Naive thymus-derived CD8-positive, alpha-beta T cell (primary cell): ENCODE data around the gene IMMP1L. TPM values are rescaled to one million over a fixed set of nuclear protein-coding genes. Genes with fewer than 3 reads are reported as not detected.

ENCODE experiments used
- ATAC-seq, 2 donors: fragments of 150-1000 bp; cut with Tn5 transposase in 1 of 2; sonication (Bioruptor Pico), chemical (Tn5 transposase) in 1 of 2; 1 replicate in 1 of 2; 2 replicates in 1 of 2; pipeline ENCODE4 v1.10.0; 2021; ENCODE audit warnings: mild to moderate bottlenecking in 2 of 2, moderate library complexity in 2 of 2
- POLR2A ChIA-PET: fragments of 350-600 bp; sonication (Branson Sonifier 250); formaldehyde crosslinking; loops from one replicate; lab custom pipeline; 2021; ENCODE audit warnings: antibody characterized with exemption; lab: Charles Lee
- DNase-seq, 10 donors: peaks; one replicate each; pipeline versions ENCODE4 v3.0.0 to v3.0.0-alpha.2; 2020 to 2022
- H3K27ac Mint-ChIP-seq, 10 donors: one replicate each; pipeline ENCODE4 v1.8.0; 2020 to 2022; ENCODE audit warnings: mild to moderate bottlenecking in 10 of 10, mixed read lengths in 10 of 10, moderate library complexity in 4 of 10, inconsistent platforms in 1 of 10
- H3K27me3 Mint-ChIP-seq, 5 donors: one replicate each; pipeline ENCODE4 v1.8.0; 2021 to 2022; ENCODE audit warnings: mixed read lengths in 5 of 5
- H3K36me3 Mint-ChIP-seq, 3 donors: one replicate each; pipeline ENCODE4 v1.8.0; 2020 to 2022; ENCODE audit warnings: mixed read lengths in 3 of 3, mild to moderate bottlenecking in 2 of 3, inconsistent platforms in 1 of 3
- H3K4me1 Mint-ChIP-seq, 4 donors: one replicate each; pipeline ENCODE4 v1.8.0; 2021 to 2022; ENCODE audit warnings: mixed read lengths in 4 of 4
- H3K4me3 Mint-ChIP-seq, 10 donors: one replicate each; pipeline ENCODE4 v1.8.0; 2020 to 2022; ENCODE audit warnings: mild to moderate bottlenecking in 10 of 10, mixed read lengths in 10 of 10, moderate library complexity in 6 of 10, inconsistent platforms in 1 of 10
- H3K9me3 Mint-ChIP-seq, 9 donors: one replicate each; pipeline ENCODE4 v1.8.0; 2020 to 2022; ENCODE audit warnings: mixed read lengths in 9 of 9, mild to moderate bottlenecking in 3 of 9, inconsistent platforms in 1 of 9, moderate library complexity in 1 of 9
- polyA plus RNA-seq, 3 donors: library from polyadenylated mRNA; unstranded; fragments of 300-500 nt; fragmentation: Illumina TruSeq; gene quantifications; one replicate each; pipeline ENCODE4 v1.2.3, GENCODE V29; 2021
- total RNA-seq, 8 experiments: library from RNA in 2 of 8; stranded (reverse) in 2 of 8; gene quantifications; one replicate each; pipeline ENCODE4 v1.2.3 and lab custom pipeline; 2021 to 2026

Gene IMMP1L
- total and polyA plus RNA-seq, 5 experiments from 2014 or later: 20.4 to 81.4 (median 61.7) TPM

GRCh38 chr11:31450841-31451240 lies 58.6 kb downstream of the IMMP1L start:
- POLR2A ChIA-PET: no interaction called here
- H3K36me3 Mint-ChIP-seq: peaks cover 19 to 63% (median 58%) of the 10 kb centered on the region in 3 donors
- no peak for DNase-seq
- no peak overlapping the region for H3K4me3 Mint-ChIP-seq
- H3K9me3 Mint-ChIP-seq: no peaks in the 10 kb centered on the region
- no peak overlapping the region for H3K27ac Mint-ChIP-seq
- peaks cover 0 to 10% (median 5%) of the 10 kb centered on the region in 4 donors for H3K4me1 Mint-ChIP-seq
- no peaks in the 10 kb centered on the region for H3K27me3 Mint-ChIP-seq
- ATAC-seq: no peak

- no peak for ATAC-seq
- Mint-ChIP-seq H3K27ac (no peak overlapping the region), H3K4me1 (peaks cover 0 to 10% (median 6%) of the 10 kb centered on the region in 4 donors), H3K27me3 (no peaks in the 10 kb centered on the region), H3K4me3 (no peak overlapping the region), H3K9me3 (no peaks in the 10 kb centered on the region), H3K36me3 (peaks cover 19 to 54% (median 44%) of the 10 kb centered on the region in 3 donors)
- POLR2A ChIA-PET: no interaction called here
- no peak for DNase-seq
Observed at GRCh38 chr11:31449040-31449439, 60.4 kb downstream of the IMMP1L start.

GRCh38 chr11:31445621-31446020 lies 63.8 kb downstream of the IMMP1L start:
- Mint-ChIP-seq H3K27me3 (no peaks in the 10 kb centered on the region), H3K9me3 (no peaks in the 10 kb centered on the region), H3K4me1 (peaks cover 0 to 5% (median 3%) of the 10 kb centered on the region in 4 donors), H3K27ac (no peak overlapping the region), H3K36me3 (peaks cover 8 to 32% (median 16%) of the 10 kb centered on the region in 3 donors), H3K4me3 (no peak overlapping the region)
- no peak for ATAC-seq
- POLR2A ChIA-PET: no interaction called here
- DNase-seq: no peak

GRCh38 chr11:31443802-31444201 lies 65.6 kb downstream of the IMMP1L start:
- Mint-ChIP-seq H3K27me3 (no peaks in the 10 kb centered on the region), H3K4me1 (peaks cover 0 to 5% (median 3%) of the 10 kb centered on the region in 4 donors), H3K27ac (no peak overlapping the region), H3K36me3 (peaks cover 12 to 28% (median 12%) of the 10 kb centered on the region in 3 donors), H3K9me3 (peaks cover 0 to 13% (median 6%) of the 10 kb centered on the region in 9 donors), H3K4me3 (no peak overlapping the region)
- POLR2A ChIA-PET: no interaction called here
- DNase-seq: no peak
- no peak for ATAC-seq

DNA sequence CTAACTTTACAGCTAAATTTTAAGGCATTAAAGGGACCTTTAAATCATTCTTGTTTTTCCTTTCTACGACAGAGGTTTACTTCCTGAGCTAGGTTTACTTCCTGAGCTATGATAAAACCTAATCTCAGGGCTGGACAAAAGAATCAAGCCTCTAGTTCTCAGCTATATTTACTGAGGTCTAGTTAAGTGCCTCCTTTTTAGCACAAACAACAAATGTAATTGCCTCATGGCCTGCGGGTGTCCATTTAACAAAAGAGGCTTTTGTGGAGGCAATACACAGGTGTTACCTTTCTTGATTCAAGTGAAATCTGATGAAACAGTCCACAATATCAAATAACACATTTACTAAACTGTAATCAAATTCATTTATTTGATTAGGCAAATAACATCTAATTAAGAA lies 67.3 kb downstream of the IMMP1L start:
- Mint-ChIP-seq H3K9me3 (peaks cover 0 to 22% (median 6%) of the 10 kb centered on the region in 9 donors), H3K27ac (no peak overlapping the region), H3K4me3 (no peak overlapping the region), H3K4me1 (peaks cover 0 to 13% (median 3%) of the 10 kb centered on the region in 4 donors), H3K36me3 (peaks cover 5 to 15% (median 5%) of the 10 kb centered on the region in 3 donors), H3K27me3 (no peaks in the 10 kb centered on the region)
- no peak for DNase-seq
- POLR2A ChIA-PET: no interaction called here
- no peak for ATAC-seq

GRCh38 chr11:31441296-31441695 lies 68.1 kb downstream of the IMMP1L start:
- Mint-ChIP-seq H3K36me3 (peaks cover 3 to 13% (median 5%) of the 10 kb centered on the region in 3 donors), H3K4me1 (peaks cover 0 to 13% (median 3%) of the 10 kb centered on the region in 4 donors), H3K27ac (no peak overlapping the region), H3K9me3 (peaks cover 0 to 22% (median 6%) of the 10 kb centered on the region in 9 donors), H3K4me3 (no peak overlapping the region), H3K27me3 (no peaks in the 10 kb centered on the region)
- POLR2A ChIA-PET: no interaction called here
- ATAC-seq (no peak), DNase-seq (no peak)

GRCh38 chr11:31437742-31438435 lies 71.5 kb downstream of the IMMP1L start:
- POLR2A ChIA-PET: no interaction called here
- ATAC-seq (no peak), DNase-seq (no peak)
- no peaks in the 10 kb centered on the region for H3K27me3 Mint-ChIP-seq
- H3K4me3 Mint-ChIP-seq: no peak overlapping the region
- H3K27ac Mint-ChIP-seq: no peak overlapping the region
- H3K9me3 Mint-ChIP-seq: peaks cover 0 to 22% (median 6%) of the 10 kb centered on the region in 9 donors
- H3K36me3 Mint-ChIP-seq: peaks cover 4 to 5% (median 5%) of the 10 kb centered on the region in 3 donors
- peaks cover 0 to 11% (median 2%) of the 10 kb centered on the region in 4 donors for H3K4me1 Mint-ChIP-seq

- Mint-ChIP-seq H3K27me3 (no peaks in the 10 kb centered on the region), H3K27ac (no peak overlapping the region), H3K9me3 (peaks cover 0 to 10% (median under 1%) of the 10 kb centered on the region in 9 donors), H3K36me3 (peaks cover 0 to 35% (median 20%) of the 10 kb centered on the region in 3 donors), H3K4me1 (peaks cover 0 to 9% (median under 1%) of the 10 kb centered on the region in 4 donors), H3K4me3 (no peak overlapping the region)
- POLR2A ChIA-PET: no interaction called here
- ATAC-seq: no peak
- DNase-seq: no peak
Observed at GRCh38 chr11:31433851-31434250, 75.6 kb downstream of the IMMP1L start.

- POLR2A ChIA-PET: no interaction called here
- H3K4me1 Mint-ChIP-seq: peaks cover 0 to 6% (median 0%) of the 10 kb centered on the region in 4 donors
Observed at GRCh38 chr11:31424652-31425051, 84.8 kb downstream of the IMMP1L start.

GRCh38 chr11:31422703-31423102 lies 86.7 kb downstream of the IMMP1L start:
- Mint-ChIP-seq H3K4me3 (no peak overlapping the region), H3K4me1 (peaks cover 0 to 5% (median 0%) of the 10 kb centered on the region in 4 donors), H3K27ac (no peak overlapping the region), H3K9me3 (no peaks in the 10 kb centered on the region), H3K27me3 (no peaks in the 10 kb centered on the region), H3K36me3 (peaks cover 0 to 21% (median 2%) of the 10 kb centered on the region in 3 donors)
- DNase-seq: no peak
- POLR2A ChIA-PET: no interaction called here
- ATAC-seq: no peak

More at GRCh38 chr11:31424652-31425051, 84.8 kb downstream of the IMMP1L start:
- Mint-ChIP-seq H3K27ac (no peak overlapping the region), H3K9me3 (no peaks in the 10 kb centered on the region), H3K27me3 (no peaks in the 10 kb centered on the region), H3K4me3 (no peak overlapping the region), H3K36me3 (peaks cover 0 to 30% (median 8%) of the 10 kb centered on the region in 3 donors)
- no peak for DNase-seq
- ATAC-seq: no peak

DNA sequence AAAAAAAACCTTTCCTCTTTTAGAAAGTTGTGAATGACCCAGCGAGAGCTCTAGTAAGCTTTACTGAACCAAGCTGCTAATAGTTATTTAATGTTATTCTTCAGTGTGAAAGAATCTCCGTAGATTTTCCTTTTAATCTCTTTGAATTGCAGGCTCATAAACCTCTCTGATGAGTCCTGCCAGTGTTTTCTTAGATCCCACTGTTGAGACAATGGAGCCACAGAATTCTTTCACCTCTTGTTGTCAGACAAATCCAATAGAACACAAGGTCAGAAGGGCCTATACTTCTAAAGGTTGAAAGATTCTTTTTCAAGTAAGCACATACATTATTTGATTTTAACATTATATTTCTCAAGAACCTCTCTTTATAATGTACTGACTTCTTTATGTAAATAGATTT lies 87.6 kb downstream of the IMMP1L start:
- ATAC-seq (no peak), DNase-seq (no peak)
- H3K36me3 Mint-ChIP-seq: peaks cover 0 to 17% (median 4%) of the 10 kb centered on the region in 3 donors
- no peaks in the 10 kb centered on the region for H3K27me3 Mint-ChIP-seq
- H3K4me1 Mint-ChIP-seq: peaks cover 0 to 5% (median 0%) of the 10 kb centered on the region in 4 donors
- no peak overlapping the region for H3K27ac Mint-ChIP-seq
- H3K4me3 Mint-ChIP-seq: no peak overlapping the region
- no peaks in the 10 kb centered on the region for H3K9me3 Mint-ChIP-seq
- POLR2A ChIA-PET: no interaction called here

DNA sequence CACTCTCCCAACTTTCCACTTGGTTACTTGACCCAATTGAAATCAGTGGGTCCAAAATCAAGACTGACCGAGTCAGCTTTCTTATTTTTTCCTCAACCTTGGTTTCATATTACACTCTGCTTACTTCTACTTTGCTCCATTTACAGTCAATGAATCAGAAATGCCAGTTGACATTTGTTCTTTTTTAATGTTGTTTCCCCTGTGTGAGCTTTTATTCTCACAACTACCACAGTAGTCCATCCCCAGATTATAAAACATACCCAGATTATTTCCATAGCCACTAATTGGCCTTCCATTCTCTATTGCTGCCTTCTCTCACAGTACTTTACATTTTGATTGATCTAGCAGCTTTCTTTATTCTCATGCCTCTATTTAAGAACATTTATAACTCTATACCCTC lies 89.8 kb downstream of the IMMP1L start:
- Mint-ChIP-seq H3K9me3 (no peaks in the 10 kb centered on the region), H3K4me3 (no peak overlapping the region), H3K4me1 (peaks cover 0 to 5% (median 0%) of the 10 kb centered on the region in 4 donors), H3K27ac (peak overlapping the region in 1 of 10 donors; percentile 83), H3K36me3 (peaks cover 0 to 28% (median 14%) of the 10 kb centered on the region in 3 donors), H3K27me3 (no peaks in the 10 kb centered on the region)
- DNase-seq (no peak), ATAC-seq (no peak)
- POLR2A ChIA-PET: no interaction called here

DNA sequence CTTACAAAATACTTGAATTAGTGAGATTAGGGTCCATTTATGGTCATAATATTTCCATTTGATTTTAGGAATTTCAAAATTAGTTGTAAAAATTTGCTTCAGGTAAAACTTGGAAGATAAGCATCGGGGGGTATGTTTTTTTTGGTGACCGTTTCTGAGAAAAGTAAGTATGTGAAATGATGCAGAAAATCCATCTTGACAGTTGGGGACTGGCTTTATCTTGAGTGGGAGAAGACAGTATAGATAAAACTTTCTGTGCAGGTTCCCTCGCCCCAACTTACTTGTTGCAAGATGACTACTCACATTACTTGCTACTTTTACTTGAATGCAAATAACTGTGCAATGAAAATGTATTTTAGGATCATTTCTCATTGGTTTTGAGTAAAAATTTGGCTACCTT lies 90.3 kb downstream of the IMMP1L start:
- Mint-ChIP-seq H3K27ac (no peak overlapping the region), H3K4me3 (no peak overlapping the region), H3K36me3 (peaks cover 0 to 32% (median 16%) of the 10 kb centered on the region in 3 donors), H3K4me1 (peaks cover 0 to 5% (median 0%) of the 10 kb centered on the region in 4 donors), H3K9me3 (no peaks in the 10 kb centered on the region), H3K27me3 (no peaks in the 10 kb centered on the region)
- DNase-seq (no peak), ATAC-seq (no peak)
- POLR2A ChIA-PET: no interaction called here
